Fibroblast of skin of back (primary cell): ENCODE results near the gene TMPRSS11E. TPM values are rescaled to one million over a fixed set of nuclear protein-coding genes. Genes with fewer than 3 reads are reported as not detected.
A peak's percentile ranks its signal among the peaks of the same experiment; 100 is the strongest.
"Not testable (repeated sequence)": the region's sequence is repeated elsewhere in the genome, so short reads cannot be mapped to it uniquely, and the experiment has no call there.

Source experiments
- DNase-seq: peaks from one replicate; pipeline ENCODE4 v3.0.0-alpha.2; 2013
- polyA plus RNA-seq, 2 experiments: library from polyadenylated mRNA; unstranded; fragments of 120-200 nt; gene quantifications; one replicate each; pipeline ENCODE4 v1.2.1, GENCODE V29; 2013; ENCODE audit not compliant: insufficient read length in 2 of 2

Gene TMPRSS11E, protein sequence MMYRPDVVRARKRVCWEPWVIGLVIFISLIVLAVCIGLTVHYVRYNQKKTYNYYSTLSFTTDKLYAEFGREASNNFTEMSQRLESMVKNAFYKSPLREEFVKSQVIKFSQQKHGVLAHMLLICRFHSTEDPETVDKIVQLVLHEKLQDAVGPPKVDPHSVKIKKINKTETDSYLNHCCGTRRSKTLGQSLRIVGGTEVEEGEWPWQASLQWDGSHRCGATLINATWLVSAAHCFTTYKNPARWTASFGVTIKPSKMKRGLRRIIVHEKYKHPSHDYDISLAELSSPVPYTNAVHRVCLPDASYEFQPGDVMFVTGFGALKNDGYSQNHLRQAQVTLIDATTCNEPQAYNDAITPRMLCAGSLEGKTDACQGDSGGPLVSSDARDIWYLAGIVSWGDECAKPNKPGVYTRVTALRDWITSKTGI
- polyA plus RNA-seq (2013, experiment 1 of 2; ENCODE audit: insufficient read length): not detected
- not detected for polyA plus RNA-seq (2013, experiment 2 of 2; ENCODE audit: insufficient read length)

DNA sequence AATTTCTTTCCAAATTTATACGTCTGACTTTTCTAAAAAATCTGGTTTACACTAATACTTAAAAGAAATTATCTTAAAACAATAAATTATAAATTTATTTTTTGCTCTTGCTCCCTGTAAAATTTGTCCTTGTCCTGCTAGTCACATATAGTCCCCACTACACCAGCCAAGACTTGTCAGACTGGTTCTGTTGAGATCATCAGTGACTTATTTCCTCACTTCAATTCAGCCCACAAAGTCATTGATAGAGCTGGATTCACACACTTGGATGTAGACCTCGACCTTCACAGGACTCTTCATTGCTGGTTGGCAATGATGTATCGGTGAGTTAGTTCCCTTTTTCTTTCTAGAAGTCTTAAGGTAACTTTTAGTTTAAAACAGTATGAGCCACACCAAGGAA lies at the start of gene TMPRSS11E:
TMPRSS11E (plus strand) TSS at position 263 of the 400 bp plus-strand sequence; CDS start at position 313, 50 bp downstream.
- DNase-seq: no peak

DNA sequence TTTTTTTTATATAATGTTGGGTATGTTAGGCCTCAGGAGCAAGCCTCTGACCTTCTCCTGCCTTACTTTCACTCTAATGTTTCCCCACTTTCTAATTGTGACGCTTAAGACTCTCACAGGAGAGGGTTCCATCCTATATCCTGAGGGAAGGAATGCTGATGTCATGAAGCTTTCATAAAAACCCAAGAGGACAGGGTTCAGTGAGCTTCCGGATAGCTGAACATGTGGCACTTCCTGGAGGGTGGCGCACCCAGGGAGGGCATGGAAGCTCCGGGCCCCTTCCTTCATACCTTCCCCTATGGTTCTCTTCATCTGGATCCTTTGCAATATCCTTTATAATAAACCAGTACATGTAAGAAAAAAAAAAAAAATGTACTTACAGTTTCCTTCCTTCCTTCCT lies 48.0 kb upstream of the TMPRSS11E start:
- no peak for DNase-seq

DNA sequence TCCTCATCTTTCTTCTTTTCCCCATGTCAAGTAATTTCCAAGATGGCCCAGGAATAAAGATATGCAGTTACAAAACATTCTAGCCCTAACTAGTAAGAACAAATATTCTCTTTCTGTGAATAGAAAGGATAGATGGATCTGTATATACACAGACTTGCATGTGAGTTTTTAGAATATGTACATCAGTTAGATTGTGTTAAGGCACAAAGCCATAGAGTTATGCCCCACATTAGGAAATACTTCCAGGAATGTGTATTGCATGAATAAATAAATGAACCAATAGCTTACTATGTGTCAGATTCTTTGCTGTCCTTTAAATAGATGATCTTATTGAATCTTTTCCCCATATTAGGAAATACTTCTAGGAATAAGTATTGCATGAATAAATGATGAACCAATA lies 46.0 kb upstream of the TMPRSS11E start:
- peak; percentile 46 for DNase-seq

DNA sequence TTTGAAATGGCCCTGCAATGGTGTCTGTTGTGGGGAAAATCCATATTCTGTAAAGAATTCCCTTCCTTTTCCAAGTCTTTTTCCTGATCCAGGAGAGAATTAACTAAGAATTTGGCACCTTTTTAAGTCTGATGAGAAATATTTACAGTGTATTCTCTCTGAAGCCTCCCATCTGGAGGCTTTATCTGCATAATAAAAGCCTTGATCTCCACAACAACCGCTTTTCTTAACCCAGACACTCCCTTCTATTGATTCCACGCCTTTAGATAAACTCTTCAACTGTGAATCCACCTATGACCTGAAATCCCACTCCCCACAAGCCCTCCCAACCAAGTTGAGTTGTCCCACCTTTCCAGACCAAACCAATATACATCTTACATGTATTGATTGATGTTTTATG lies 43.1 kb upstream of the TMPRSS11E start:
- no peak for DNase-seq

DNA sequence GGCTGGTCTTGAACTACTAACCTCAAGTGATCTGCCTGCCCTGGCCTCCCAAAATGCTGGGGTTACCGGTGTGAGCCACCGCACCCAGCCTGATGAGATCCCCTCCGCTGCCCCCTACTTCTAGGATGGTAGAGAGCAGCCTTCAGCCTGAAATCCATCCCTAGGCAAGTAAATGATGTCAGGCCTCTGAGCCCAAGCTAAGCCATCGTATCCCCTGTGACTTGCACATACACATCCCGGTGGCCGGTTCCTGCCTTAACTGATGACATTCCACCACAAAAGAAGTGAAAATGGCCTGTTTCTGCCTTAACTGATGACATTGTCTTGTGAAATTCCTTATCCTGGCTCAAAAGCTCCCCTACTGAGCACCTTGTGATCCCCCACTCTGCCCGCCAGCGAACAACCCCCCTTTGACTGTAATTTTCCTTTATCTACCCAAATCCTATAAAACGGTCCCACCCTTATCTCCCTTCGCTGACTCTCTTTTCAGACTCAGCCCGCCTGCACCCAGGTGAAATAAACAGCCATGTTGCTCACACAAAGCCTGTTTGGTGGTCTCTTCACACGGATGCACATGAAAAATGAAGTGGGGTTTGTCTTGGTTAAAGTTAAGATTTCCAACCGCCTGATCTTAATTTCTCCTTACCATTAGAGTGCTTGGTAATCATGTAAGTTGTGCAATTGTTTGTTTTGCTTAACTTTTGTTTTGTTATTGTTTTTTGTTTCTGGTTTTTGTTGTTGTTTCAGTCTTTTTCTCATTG lies 41.4 kb upstream of the TMPRSS11E start:
- not testable (repeated sequence) for DNase-seq

DNA sequence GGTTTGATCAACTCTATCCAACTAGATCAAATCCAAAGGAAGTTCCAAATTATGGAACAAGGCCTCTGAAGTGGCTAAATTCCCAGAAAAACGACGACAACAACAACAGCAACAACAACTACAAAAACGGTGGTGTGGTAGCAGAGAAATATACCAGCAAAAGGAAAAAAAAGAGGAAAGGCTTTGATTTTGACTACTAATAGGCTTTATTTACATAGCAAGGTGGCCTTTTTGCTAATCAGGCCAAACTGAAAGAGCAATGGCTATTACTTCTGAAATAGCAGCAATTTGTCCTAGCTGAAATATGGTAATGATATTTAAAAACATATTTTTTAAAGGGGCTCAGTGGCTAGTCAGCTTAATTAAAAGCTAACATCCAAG lies 40.8 kb upstream of the TMPRSS11E start:
- DNase-seq: no peak

DNA sequence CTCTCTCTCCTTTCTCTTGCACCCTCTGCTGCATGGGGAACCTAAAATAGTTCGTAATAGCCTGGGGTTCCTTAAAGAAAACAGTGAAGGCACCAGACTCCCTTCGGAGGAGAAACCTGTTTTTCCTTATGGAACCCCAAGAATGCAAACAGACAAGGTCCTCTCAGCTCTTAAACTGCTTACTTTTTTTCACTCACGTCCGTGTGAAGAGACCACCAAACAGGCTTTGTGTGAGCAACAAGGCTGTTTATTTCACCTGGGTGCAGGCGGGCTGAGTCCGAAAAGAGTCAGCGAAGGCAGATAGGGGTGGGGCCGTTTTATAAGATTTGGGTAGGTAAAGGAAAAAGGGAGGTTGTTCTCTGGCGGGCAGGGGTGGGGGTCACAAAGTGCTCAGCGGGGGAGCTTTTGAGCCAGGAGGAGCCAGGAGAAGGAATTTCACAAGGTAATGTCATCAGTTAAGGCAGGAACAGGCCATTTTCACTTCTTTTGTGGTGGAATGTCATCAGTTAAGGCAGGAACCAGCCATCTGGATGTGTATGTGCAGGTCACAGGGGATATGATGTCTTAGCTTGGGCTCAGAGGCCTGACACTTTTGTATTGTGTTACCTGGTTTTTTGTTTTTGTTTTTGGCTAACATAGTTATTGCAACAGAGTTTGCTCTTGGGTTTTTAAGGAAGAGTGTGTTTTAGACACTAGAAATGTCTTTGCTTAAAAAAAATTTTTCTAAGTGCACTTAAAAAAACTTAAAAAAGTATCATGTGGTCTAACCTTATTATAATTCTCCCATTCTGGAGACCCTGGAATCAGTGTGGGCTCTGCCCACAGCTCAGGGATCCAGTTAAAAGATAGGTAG lies 40.0 kb upstream of the TMPRSS11E start:
- not testable (repeated sequence) for DNase-seq

DNA sequence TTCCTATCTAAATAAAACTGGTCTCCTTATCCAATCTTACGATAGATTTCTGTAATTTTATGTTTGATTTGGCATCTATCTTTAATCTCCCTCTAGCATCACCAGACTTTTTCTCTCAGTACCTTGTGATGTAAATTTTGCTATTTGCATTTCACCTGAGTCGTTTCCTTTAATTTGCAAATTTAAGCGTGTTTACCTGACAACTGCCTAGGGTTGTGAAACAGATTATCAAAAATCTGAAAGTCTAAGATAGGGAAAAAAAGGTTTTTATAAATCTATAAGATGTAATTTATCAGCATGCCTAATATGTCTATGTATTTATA lies 39.4 kb upstream of the TMPRSS11E start:
- DNase-seq: no peak

DNA sequence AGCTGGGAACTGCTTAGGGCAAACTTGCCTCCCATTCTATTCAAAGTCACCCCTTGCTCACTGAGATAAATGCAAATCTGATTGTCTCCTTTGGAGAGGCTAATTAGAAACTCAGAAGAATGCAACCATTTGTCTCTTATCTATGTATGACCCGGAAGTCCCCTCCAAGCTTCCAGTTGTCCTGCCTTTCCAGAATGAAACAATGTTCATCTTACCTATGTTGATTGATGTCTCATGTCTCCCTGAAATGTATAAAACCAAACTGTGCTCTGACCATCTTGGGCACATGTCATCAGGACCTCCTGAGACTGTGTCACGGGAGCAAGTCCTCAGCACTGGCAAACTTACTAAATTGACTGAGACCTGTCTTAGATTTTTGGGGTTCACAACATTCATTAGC lies 37.1 kb upstream of the TMPRSS11E start:
- no peak for DNase-seq

DNA sequence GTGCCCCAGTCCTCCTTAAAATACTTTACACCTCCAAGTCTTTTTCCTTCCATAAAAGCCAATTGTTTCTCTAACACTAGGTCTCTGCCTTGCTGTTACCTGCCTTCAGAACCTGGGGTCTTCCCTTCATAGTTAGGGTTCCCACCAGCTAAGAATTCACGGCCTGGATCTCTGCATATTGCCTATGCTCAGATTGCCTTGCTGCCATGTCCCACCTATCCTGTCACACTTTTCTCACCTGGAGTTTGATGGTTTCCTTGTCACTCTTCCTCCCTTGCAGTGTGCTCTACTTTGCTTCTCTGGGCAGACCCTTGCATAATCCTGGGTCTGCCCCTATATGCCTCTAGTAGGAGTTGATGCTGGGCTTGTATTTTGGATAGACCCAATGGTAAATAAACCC lies 36.6 kb upstream of the TMPRSS11E start:
- DNase-seq: no peak

DNA sequence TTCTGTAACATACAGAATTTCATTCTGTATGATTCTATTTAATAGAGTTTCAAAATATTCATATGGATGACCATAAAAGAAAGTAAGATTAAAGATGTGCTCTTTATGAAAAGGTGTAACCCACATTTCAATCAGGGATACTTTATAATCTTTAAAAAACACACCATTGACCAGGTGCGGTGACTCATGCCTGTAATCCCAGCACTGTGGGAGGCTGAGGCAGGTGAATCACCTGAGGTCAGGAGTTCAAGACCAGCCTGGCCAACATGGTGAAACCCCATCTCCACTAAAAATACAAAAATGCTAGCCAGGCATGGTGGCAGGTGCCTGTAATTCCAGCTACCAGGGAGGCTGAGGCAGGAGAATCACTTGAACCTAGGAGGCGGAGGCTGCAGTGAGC lies 35.2 kb upstream of the TMPRSS11E start:
- not testable (repeated sequence) for DNase-seq

DNA sequence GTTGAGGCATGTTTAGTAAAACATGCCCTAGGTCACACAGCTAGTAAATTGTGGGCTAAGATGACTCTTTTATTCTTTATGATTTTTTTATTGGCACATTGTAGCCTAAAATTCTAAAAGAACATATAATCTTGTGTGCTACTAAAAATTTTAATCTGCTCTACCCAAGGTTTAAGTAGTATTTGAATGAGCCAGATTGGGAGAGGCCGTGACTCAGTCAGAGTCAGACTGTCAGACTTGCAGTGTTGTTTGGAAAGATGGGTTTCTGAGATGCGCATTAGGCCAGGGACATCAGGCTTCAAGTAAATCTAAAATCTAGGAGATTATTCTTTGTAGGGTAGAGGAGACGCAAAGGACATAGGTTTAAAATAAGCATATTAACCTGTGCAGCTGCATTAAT lies 30.7 kb upstream of the TMPRSS11E start:
- DNase-seq: no peak

DNA sequence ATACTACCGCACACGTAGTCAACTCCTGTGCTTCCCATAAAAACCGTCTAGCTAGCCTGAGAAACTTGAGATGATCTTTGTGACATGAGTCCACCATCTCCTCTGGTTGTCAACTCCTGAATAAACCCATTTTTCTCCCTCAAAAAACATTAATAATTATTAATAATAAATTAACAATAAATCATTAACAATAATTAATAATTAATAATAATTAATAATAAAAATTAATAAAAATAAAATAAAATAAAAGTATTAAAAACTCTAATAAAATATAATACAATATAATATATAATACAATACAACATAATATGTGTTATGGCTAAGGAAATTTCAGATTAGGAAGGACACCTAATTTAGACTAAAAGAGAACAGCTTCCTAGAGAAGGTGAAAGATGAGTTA lies 20.7 kb upstream of the TMPRSS11E start:
- DNase-seq: no peak

DNA sequence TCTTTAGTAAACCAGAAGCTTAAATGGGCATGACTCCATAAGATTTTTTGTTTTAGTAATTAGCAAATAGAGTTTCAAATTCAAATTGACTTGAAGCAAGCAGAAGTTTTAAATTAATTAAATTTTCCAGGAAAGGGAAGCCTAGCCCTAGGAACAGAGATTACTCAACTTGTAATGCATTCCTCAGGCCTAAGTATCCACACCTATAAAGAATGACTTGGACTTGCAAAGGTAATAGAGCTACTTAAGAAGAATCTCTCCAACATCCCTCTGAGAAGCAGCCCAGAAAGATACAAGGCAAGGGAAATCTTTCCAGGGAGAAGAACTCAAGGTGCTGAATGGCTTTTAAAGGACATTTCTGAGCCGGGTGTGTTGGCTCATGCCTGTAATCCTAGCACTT lies 16.9 kb upstream of the TMPRSS11E start:
- DNase-seq: no peak

DNA sequence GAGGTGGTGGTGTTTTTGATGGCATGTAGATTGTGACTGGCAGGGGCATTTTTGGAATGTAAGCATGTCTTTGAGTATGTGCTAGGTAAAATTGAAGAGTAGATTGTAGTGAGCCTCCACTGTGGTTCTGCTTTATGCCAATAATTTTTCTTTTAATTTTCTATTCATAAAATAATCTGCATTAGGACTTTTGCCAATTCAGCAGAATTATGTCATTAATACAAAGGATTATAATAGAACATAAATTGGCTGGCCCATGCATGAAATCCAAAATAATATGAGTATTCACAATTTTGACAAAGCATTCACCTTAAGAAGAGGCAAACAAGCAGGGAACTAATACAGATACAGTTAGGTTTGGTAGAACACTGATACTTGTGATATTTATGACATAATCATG lies 14.9 kb upstream of the TMPRSS11E start:
- no peak for DNase-seq

DNA sequence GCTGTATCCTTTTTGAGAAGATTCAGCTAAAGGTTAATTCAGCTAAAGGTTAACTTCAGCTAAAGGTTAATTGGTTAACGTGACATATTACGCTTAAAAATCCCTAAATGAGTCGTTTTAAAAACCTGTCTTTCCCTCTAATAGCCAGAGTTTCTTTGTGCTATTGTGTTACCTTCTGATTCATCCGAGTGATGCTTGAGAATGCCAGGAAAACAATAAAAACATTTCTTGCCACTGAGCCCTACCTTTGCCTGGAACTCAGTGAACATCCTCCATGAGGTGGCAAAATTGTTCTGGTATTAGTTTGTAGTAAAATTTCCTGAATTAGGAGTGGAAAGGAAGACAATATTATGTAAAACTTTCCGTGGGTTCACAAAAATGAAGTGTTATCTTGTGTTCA lies 13.7 kb upstream of the TMPRSS11E start:
- no peak for DNase-seq

DNA sequence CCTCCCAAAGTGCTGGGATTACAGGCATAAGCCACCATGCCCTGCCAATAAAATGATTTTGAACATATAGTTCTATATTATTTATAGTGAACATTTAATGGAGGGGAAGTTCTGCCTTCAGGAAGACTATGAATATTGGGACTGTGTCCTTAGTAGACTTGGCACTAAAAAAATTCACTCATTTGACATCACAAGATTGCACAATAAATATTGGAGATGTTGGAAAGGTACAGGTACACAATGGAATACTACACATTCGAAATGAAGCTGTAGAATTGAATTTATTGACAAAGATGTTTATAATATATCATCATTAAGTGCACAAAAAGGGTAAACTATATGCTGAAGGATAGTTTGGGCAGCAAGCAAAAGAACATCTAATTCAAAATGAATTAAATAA lies 13.0 kb upstream of the TMPRSS11E start:
- DNase-seq: no peak

DNA sequence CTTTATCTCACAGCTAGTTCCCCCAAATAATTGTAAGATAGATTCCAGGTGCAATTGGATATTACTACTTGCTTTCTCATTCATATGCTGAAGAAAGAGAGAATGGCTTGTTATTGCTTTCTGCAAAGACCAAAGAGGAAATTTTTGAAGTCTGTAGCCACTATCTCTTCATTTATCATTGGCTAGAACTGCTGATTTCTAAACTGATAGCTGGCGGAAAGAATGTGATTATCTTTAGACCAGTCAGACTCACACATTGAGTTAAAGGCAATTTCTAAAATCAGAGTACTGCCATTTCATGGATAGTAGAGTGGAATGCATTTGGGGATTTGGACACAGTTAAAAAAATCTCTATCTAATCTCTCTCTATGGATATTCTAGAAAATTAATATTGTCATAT lies 12.4 kb upstream of the TMPRSS11E start:
- no peak for DNase-seq

DNA sequence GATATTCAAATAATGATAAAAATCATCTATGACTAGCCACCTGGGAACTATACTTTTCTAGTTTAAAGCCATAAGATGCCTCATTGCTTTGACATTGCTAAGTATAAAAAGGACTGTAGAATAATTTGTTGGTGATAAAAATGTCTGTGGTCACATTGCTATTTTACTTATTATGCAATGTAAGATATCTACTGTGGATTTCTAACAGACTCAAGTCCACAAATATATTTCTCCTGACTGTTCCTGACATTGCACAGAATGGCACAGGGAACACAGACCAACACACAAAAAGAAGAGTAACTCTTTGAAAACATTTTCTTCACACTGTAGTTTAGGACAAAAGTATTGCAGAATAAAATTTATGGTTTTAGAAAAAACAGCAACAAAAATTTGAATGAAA lies 2.2 kb upstream of the TMPRSS11E start:
- DNase-seq: no peak

DNA sequence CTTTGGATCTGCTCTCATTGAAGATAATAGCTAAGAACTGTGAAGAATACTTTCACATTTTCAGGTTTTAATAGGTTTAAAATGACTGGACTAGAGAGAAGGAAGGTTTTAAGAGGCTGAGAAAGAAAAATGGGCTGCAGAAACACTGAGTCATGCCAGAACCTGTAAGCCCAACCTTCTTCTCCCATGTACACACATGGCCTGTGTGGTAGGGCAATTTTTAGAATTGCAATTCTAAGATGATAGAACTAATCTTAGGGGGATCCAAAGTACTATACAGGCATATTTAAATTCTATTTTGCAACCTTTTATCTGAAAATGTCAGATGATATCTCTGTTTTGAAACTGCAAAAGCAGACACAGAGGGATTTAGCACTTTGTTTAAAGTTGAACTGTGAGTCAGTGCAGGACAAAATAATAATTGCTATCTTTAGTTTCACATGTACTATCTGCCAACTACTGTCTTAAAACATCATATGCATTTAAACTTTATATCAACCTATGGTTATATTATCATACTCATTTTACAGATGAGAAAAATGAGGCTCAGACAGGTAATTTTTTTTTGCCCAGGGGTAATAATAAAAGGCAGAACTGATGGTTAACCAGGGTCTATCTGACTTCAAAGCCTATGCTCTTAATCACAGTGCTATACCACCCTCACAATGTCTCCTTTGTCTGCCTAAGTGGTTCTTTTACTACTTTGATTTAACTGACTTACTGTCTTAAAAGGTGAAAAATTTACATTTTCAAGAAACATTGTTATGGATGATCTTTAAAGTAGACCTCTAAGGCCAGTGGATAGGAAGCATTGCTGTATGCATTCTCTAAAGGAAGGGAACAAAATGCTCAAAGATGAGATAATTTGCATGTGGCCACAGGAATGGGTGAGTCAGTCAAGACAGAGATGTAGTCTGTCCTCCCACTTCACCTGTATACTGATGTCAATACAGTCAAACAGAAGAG lies 4.3 kb downstream of the TMPRSS11E start:
- no peak for DNase-seq

DNA sequence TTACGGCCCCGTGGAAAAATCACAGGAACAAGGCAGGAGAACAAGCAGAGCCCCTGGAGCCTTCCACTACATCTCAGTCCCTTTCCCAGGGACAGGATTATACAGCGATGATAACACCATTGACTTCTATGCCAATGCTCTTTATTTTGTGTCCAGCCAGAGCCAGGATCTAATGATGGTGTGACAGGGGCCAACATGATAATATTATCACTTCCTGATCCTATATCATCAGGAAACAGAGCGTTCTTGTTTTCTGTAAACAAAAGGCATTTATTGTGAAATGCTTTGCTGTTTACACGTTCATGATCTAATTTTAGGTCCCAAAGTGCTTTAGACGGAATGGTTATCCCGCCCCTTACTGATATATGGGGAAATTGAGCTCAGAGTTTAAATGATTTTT lies 12.8 kb downstream of the TMPRSS11E start:
- DNase-seq: no peak

DNA sequence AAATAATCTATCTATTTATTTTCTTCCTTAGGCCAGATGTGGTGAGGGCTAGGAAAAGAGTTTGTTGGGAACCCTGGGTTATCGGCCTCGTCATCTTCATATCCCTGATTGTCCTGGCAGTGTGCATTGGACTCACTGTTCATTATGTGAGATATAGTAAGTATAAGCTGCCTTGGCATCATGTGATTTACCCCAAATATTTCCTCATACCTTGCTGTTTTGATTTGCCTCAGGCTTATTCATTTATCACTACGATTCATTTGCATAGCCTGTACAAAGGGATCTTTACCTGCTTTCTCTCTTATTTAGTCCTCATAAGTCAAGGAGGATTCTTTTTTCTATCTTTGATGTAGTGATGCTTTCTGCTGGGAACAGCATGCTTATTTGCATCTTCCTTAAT lies 14.5 kb downstream of the TMPRSS11E start:
- DNase-seq: no peak
